ACHN (cell line): ENCODE results near the gene BACE1-AS.
"Not testable (repeated sequence)": the region's sequence is repeated elsewhere in the genome, so short reads cannot be mapped to it uniquely, and the experiment has no call there.

Experiments
- DNase-seq: peaks from one replicate; pipeline ENCODE4 v3.0.0-alpha.2; 2015
- in situ Hi-C: cut with HindIII; loops from 2 replicates; pipeline ENCODE4 v1.10.0; 2017; ENCODE audit warnings: low sequenced_read_pairs, low pct_ligation_motif_present, low pct_unique_long_range_greater_than_20kb

BACE1-AS gene

DNA sequence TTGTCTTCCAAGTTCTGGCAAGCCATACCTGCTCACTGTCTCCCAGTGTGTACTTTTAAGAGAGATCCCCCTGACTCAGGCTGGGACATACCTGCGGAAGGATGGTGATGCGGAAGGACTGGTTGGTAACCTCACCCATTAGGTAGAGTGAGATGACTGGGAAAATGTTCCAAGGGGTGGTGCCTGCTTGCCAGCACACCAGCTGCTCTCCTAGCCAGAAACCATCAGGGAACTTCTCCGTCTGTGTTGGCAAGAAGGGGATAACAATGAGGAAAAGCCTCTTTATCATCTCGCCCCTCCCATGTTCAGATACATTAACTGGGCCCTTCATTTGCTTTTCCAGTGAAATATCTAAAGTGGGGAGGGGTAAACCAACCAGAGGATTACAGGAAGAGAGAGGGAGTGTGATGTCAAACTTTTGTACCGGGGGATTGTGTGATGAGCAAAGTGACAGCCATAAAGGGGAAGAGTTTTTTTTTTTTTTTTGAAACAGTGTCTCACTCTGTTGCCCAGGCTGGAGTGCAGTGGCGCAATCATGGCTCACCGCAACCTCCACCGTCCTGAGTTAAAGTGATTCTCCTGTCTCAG lies at the start of gene BACE1-AS:
BACE1-AS (plus strand) TSS at position 538 of the 588 bp plus-strand sequence.
- in situ Hi-C loops, result no loop called here
- no peak for DNase-seq

DNA sequence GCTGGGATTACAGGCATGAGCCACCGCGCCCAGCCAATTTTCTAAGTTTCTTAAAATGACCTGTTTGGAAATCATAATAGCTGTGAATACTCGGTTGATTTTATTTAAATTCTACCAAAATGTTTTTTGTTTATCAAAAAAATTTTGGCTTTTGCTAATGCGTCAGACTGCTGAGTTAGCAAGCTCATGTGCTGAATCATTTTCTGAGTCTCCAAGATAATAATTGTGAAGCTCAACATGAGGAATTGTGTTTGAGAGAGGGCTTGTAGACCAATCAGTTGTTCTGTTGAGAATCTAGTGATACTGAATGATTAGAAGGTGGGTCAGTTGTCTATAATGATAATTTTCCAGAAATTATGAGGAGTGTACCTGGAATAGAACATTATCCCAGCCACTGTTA lies 42.8 kb upstream of the BACE1-AS start:
- no peak for DNase-seq
- in situ Hi-C loops, result no loop called here

DNA sequence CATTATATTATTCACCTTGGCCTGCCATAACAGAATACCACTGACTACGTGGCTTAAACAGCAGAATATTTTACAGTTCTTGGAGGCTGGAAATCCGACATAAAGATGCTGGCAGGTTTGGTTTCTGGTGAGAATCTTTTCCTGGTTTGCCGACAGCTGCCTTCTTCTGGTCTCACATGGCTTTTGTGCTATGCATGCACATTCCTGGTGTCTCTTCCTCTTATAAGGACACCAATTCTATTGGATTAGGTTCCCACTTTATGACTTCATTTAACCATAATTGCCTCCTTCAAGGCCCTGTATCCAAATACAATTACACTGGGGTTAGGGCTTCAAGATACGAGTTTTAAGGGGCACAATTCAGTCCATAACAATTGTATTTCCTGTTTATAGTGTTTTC lies 41.6 kb upstream of the BACE1-AS start:
- in situ Hi-C loops, result no loop called here
- no peak for DNase-seq

DNA sequence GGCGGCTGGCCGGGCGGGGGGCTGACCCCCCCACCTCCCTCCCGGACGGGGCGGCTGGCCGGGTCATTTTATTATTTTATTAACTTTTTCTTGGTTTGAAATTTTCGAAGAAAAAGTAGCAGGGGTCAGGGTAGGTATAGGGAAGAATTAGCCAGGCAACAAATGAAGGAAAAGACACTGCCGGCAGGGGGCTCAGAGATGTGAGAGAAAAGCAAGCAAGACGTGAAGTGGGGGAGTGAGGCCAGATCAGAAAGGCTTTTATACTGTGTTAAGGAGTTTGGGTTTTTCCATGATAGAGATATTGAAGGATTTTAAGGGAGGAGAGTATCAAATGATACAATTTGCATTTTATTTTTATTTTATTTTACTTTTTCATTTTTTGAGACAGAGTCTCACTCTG lies 39.6 kb upstream of the BACE1-AS start:
- in situ Hi-C loops, result no loop called here
- DNase-seq, result no peak

DNA sequence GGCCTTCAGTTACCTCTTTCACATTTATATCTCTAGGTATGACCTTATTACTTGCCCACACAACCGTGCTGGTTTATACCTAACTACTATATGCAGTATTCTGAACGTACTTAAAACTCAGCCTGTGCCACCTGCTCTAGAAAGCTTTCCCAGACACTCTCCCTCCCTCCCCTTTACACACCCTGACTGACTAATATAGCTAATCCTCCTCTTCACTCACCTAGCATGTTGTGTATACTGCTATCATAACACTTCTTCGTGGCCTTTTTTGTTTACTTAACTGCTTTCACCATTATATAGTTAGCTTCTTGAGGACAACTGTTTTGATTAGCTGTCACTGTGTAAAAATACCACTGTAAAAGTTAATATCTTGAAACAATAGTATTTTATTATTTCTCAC lies 35.2 kb upstream of the BACE1-AS start:
- no peak for DNase-seq
- in situ Hi-C loops, result no loop called here

DNA sequence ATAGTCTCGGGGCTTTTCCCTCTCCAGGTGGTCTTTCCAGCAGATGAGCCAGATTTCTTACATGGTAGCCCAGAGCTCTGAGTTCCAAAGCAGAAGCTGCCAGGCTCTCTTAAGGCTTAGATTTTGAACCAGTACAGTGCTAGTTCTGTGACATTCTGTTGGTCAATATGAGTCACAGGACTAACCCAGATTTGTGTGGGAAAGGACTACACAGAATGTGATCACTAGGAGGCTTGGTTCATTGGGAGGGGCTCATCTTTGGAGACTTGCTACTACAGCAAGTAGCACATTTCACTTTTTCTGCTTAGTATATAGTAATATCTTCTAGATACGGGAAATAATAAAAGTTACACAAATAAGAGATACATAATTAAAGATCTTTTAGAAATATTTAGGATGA lies 34.6 kb upstream of the BACE1-AS start:
- in situ Hi-C loops, result no loop called here
- no peak for DNase-seq

DNA sequence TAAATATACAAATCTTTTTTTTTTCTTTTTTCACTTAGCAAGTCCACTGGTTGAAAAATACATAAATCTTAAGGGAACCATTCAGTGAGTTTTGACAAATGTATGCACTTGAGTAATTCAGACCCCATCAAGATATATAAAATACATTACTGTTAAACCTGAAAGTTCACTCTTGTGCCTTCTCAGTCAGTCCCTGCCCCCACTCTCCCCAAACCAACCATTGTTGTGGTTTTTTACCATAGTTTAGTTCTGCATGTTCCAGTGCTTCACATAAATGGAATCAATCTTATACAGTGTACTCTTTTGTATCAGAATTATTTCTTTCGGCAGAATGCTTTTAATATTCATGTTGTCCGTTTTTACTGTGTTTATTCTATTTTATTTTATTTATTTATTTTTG lies 32.6 kb upstream of the BACE1-AS start:
- no peak for DNase-seq
- in situ Hi-C loops, result no loop called here

DNA sequence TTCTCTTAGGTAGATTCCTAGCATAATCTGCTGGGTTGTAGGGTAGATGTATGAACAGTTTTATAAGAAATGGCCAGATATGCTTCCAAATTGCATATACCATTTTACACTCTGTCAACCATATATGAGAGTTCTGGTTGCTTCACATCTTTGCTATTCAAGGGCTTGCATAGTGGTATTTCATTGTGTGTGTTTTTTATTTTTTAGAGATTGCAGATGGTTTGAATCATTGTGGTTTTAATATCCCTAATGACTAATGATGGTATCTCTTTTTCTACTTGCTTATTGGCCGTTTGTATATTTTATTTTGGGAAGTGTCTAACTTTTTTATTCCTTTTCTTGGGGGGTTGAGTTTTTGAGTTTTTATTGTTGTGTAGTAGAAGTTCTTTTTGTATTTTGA lies 31.7 kb upstream of the BACE1-AS start:
- in situ Hi-C loops, result no loop called here

DNA sequence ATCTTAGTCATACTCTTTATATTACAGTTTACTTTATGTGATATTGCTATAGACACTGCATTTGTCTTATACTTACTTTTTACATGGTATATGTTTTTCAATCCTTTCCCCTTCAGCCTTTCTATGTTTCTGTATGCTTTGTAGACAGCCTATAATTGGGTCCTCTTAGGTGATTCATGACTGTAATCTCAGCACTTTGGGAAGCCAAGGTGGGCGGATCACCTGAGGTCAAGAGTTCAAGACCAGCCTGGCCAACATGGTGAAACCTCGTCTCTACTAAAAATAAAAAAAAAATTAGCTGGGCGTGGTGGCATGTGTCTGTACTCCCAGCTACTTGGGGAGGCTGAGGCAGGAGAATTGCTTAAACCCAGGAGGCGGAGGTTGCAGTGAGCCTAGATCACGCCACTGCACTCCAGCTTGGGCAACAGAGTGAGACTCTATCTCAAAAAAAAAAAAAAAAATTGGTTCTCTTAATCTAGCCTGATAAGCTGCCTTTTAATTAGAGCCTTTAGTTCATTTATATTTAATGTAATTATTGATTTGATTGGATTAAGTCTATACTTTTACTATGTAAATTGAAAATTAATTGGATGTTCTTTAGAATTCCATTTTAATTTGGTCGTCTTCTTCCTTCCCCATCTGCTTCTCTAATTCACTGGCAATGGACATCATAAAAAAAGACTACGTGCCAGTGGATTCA lies 26.4 kb upstream of the BACE1-AS start:
- DNase-seq, in situ Hi-C loops: not testable (repeated sequence)

More for the DNA sequence above, 31.7 kb upstream of the BACE1-AS start:
- no peak for DNase-seq

DNA sequence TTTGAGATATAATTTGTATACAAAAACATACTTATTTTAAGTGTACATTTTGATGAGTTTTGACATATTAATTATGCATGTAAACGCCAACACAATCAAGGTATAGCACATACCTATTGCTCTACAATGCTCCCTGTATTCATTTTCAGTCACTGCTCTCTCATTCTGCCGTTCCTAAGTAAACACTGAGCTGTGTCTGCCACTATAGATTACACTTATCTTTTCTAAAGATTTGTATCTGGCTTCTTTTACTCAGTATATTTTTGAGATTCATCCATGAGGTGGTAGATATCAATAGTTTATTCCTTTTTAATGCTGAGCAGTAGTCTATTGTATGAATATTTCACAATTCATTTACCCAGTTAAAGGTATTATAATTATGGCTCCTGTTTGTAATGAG lies 25.4 kb upstream of the BACE1-AS start:
- no peak for DNase-seq
- in situ Hi-C loops, result no loop called here

DNA sequence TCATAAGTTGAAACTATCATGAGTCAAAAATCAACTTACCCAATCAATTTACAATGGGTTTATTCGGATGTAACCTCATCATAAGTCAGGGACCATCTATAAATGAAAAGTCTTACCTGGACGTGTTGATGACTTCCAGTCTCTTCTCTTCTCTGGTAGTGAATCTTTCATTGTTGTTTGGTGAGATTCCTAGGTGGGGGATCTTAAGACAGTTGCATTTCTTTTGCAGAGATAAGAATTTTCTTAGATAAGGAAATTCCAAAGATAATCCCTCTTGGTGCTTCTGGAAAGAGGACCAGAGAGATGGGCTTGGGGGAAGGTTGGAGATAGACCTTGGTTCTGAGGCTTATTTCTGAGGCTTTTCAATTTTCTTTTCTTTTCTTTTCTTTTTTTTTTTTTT lies 21.3 kb upstream of the BACE1-AS start:
- in situ Hi-C loops, result no loop called here
- DNase-seq, result no peak

DNA sequence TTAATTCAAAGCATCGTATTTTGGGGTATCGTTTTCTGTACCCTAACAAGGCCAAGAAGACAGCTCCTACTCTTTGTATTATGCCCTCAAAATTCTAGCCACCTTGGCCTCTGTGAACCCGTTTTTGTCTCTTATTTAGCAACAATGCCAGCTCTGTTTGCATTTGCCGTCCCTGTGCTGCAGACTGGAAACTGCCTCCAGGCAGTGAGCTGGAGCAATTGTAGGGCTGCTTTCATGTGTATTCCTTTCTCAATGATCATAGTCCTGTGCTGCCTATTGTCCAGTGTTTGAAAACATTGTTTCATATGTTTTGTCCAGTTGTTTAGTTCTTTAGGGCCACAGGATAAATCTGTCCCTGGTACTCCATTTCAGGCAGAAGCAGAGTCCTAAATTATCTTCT lies 19.9 kb upstream of the BACE1-AS start:
- in situ Hi-C loops, result no loop called here
- DNase-seq, result no peak

DNA sequence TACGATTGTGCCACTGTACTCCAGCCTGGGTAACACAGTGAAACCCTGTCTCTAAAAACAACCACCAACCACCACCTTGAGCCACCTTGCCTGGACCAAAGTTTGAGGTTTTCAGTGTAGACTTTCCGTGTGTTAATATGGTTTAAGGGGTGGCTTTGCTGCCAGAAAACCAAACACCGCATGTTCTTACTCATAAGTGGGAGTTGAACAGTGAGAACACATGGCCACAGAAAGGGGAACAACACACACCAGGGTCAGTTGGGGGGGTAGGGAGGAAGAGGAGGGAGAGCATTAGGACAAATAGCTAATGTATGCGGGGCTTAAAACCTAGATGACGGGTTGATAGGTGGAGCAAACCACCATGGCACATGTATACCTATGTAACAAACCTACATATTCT lies 19.0 kb upstream of the BACE1-AS start:
- DNase-seq, in situ Hi-C loops: not testable (repeated sequence)

DNA sequence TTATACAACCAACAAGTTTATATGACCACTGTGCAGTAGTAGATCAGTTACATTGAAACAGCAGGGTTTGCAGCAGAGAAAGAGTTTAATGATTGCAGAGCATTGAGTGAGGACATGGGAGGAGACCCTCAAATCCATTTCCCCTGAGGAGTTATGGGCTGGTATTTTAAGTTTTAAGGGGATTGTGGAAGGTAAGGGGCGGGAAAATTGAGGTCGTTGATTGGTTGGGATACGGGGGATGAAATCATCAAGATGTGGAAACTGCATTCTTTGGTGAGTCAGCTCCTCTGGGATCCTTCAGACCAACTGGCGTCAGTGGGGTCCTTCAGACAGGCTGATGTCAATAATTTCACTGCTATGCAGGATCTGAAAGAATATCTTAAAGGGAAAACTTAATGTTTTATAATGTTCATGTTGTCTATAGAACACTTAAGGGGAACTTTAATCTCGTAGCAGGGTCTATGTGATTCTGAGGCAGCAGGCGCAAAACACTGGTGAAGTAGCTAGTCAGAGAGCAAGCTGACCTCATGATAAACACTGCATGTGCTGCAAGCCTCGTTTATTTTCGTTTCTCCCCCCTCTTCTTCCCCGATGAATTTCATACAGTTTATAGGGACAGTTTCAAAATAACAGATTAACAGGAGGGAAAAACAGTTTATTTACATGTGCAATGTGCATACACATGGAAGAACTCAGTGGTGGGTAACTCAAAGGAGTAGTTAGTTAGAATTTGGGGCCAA lies 17.4 kb upstream of the BACE1-AS start:
- in situ Hi-C loops, result no loop called here
- DNase-seq, result no peak

DNA sequence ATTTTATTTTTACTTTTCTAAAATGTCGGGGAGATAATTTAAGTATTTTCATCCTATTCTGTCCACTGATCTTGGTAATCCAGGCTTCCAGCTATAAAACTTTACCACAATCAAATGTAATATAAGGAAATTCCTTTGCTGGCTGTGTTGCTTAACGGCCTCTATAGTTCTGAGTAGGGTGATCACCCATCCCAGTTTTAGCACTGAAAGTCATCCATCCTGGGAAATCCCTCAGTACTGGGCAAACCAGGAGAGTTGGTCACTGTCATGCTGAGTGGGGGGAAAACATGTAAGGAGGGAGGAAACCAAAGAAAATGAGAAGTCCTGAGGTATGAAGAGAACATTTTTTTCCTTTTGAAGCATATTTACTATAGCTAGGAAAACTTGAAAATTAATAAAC lies 12.8 kb upstream of the BACE1-AS start:
- no peak for DNase-seq
- in situ Hi-C loops, result no loop called here

DNA sequence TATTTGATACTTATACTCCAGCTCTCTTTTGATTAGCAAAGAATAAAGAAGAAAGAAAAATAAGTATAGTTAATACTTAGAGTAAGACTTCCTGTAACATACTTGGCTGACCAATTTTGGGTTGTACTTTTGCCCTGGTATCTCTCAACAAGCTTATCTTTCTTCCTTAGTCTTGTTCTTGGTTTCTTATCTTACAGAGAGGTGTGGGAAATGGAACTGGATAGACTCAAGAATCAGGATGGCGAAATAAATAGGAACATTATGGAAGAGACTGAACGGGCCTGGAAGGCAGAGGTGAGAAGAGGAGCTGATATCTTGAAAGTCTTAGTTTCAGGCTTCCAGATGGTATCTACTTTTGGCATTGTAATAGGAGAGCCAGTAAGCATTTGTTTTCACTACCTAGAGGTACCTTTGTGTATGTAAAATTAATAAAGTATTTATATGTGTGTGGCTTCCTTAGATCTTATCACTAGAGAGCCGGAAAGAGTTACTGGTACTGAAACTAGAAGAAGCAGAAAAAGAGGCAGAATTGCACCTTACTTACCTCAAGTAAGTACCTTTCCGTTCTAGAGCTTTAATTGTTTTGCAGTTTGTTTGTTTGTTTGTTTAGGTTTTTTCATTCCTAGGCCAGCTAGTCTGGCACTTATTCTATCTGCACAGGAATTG lies 11.3 kb upstream of the BACE1-AS start:
- no peak for DNase-seq
- in situ Hi-C loops, result no loop called here

DNA sequence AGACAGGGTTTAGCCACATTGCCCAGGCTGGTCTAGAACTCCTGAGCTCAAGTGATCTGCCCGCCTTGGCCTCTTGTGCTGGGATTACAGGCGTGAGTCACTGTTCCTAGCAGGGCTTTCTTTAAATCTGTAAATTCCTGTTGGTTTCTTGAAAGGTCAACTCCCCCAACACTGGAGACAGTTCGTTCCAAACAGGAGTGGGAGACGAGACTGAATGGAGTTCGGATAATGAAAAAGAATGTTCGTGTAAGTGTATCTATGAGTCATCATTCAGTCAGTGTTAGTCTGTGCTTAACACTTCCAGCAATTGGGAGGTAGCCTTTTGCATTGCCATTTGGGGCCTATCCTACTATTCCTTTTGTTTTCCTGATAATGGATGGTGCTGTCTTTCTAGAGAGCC lies 10.0 kb upstream of the BACE1-AS start:
- in situ Hi-C loops, result no loop called here
- DNase-seq, result peak; percentile 18

DNA sequence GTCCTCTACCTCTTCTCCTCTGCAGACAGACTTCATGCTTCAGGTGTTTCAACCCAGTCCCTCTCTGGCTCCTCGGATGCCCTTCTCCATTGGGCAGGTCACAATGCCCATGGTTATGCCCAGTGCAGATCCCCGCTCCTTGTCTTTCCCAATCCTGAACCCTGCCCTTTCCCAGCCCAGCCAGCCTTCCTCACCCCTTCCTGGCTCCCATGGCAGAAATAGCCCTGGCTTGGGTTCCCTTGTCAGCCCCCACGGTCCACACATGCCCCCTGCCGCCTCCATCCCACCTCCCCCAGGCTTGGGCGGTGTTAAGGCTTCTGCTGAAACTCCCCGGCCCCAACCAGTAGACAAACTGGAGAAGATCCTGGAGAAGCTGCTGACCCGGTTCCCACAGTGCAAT lies 9.3 kb upstream of the BACE1-AS start:
- in situ Hi-C loops, result no loop called here

DNA sequence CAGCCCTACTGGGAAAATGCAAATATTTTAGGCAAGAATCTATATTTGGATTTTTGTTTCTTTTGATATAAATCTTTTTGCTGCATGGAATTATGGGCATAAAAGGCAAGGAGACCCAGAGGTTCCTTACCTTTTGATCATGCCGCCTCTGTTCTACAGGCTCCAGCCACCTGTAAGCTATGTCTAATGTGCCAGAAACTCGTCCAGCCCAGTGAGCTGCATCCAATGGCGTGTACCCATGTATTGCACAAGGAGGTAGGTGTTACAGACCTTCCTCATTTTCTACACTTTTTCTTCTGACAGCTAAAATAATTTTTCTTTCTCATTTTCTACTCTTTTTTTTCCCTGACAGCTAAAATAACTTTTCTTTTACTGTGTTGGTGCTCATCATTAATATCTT lies 8.2 kb upstream of the BACE1-AS start:
- no peak for DNase-seq
- in situ Hi-C loops, result no loop called here

More for the DNA sequence above, 9.3 kb upstream of the BACE1-AS start:
- no peak for DNase-seq
